ENCODE measurements around the gene LRP8. TPM values are rescaled to one million over a fixed set of nuclear protein-coding genes. Genes with fewer than 3 reads are reported as not detected.
A peak's percentile ranks its signal among the peaks of the same experiment; 100 is the strongest.

Gene LRP8
- total and polyA plus RNA-seq, 4 donors: 2.6 to 20.0 (median 9.6) TPM

- no peak overlapping the region for H3K9ac ChIP-seq (ENCODE audit: insufficient read depth in 1 of 2, low read length in 2 of 2)
- H3K9me3 ChIP-seq (ENCODE audit: control insufficient read depth in 4 of 4, insufficient read depth in 3 of 4, low read length in 3 of 4): no peaks in the 10 kb centered on the region
- ATAC-seq (ENCODE audit: insufficient read depth, low FRiP score) (no peak), DNase-seq (peak; percentile 40 to 50 (median 46))
- H3K27ac ChIP-seq (ENCODE audit: low read depth in 1 of 2, low read length in 1 of 2): no peak overlapping the region
- H3K4me1 ChIP-seq (ENCODE audit: control insufficient read depth in 5 of 5, insufficient read depth in 5 of 5, low read length in 5 of 5): peaks cover 0 to 15% (median 0%) of the 10 kb centered on the region in 5 donors
- H3K36me3 ChIP-seq (ENCODE audit: control insufficient read depth in 4 of 4, insufficient read depth in 4 of 4, low read length in 4 of 4): no peaks in the 10 kb centered on the region
- H3K27me3 ChIP-seq (ENCODE audit: control insufficient read depth in 3 of 3, insufficient read depth in 3 of 3, low read length in 2 of 3): peaks cover 0 to 4% (median 0%) of the 10 kb centered on the region in 3 donors
- no peak for TF ChIP-seq CTCF (IDR thresholded peaks at IDR 0.05; ENCODE audit: control extremely low read depth, extremely low read depth)
- H3K4me3 ChIP-seq: no peak overlapping the region
- WGBS, 2 donors: 68 to 85% methylated on average over 14 of the region's 14 CpGs
Measured at GRCh38 chr1:53376041-53376461, 48.2 kb upstream of the LRP8 start.

GRCh38 chr1:53375440-53375839 lies 47.6 kb upstream of the LRP8 start:
- H3K27ac ChIP-seq (ENCODE audit: low read depth in 1 of 2, low read length in 1 of 2): no peak overlapping the region
- TF ChIP-seq CTCF (IDR thresholded peaks at IDR 0.05; ENCODE audit: control extremely low read depth, extremely low read depth): no peak
- ATAC-seq (ENCODE audit: insufficient read depth, low FRiP score) (no peak), DNase-seq (peak; percentile 43 to 59 (median 53))
- no peaks in the 10 kb centered on the region for H3K36me3 ChIP-seq (ENCODE audit: control insufficient read depth in 4 of 4, insufficient read depth in 4 of 4, low read length in 4 of 4)
- H3K9me3 ChIP-seq (ENCODE audit: control insufficient read depth in 4 of 4, insufficient read depth in 3 of 4, low read length in 3 of 4): no peaks in the 10 kb centered on the region
- 77 to 84% methylated on average over 13 of the region's 13 CpGs for WGBS, 2 donors
- H3K9ac ChIP-seq (ENCODE audit: insufficient read depth in 1 of 2, low read length in 2 of 2): no peak overlapping the region
- H3K4me1 ChIP-seq (ENCODE audit: control insufficient read depth in 5 of 5, insufficient read depth in 5 of 5, low read length in 5 of 5): peaks cover 0 to 15% (median 0%) of the 10 kb centered on the region in 5 donors
- H3K27me3 ChIP-seq (ENCODE audit: control insufficient read depth in 3 of 3, insufficient read depth in 3 of 3, low read length in 2 of 3): peaks cover 0 to 4% (median 0%) of the 10 kb centered on the region in 3 donors
- H3K4me3 ChIP-seq: no peak overlapping the region

- Histone ChIP-seq H3K9ac (ENCODE audit: insufficient read depth in 1 of 2, low read length in 2 of 2) (no peak overlapping the region), H3K4me3 (no peak overlapping the region), H3K36me3 (ENCODE audit: control insufficient read depth in 4 of 4, insufficient read depth in 4 of 4, low read length in 4 of 4) (no peaks in the 10 kb centered on the region), H3K27me3 (ENCODE audit: control insufficient read depth in 3 of 3, insufficient read depth in 3 of 3, low read length in 2 of 3) (no peaks in the 10 kb centered on the region), H3K27ac (ENCODE audit: low read depth in 1 of 2, low read length in 1 of 2) (no peak overlapping the region), H3K4me1 (ENCODE audit: control insufficient read depth in 5 of 5, insufficient read depth in 5 of 5, low read length in 5 of 5) (peaks cover 0 to 19% (median 0%) of the 10 kb centered on the region in 5 donors), H3K9me3 (ENCODE audit: control insufficient read depth in 4 of 4, insufficient read depth in 3 of 4, low read length in 3 of 4) (peaks cover 0 to 2% (median 0%) of the 10 kb centered on the region in 4 donors)
- ATAC-seq (ENCODE audit: insufficient read depth, low FRiP score): no peak
- DNase-seq: no peak
- WGBS, 2 donors: 93 to 97% methylated on average over 11 of the region's 11 CpGs
- TF ChIP-seq CTCF (IDR thresholded peaks at IDR 0.05; ENCODE audit: control extremely low read depth, extremely low read depth): no peak
Measured at GRCh38 chr1:53373246-53373645, 45.4 kb upstream of the LRP8 start.

DNA sequence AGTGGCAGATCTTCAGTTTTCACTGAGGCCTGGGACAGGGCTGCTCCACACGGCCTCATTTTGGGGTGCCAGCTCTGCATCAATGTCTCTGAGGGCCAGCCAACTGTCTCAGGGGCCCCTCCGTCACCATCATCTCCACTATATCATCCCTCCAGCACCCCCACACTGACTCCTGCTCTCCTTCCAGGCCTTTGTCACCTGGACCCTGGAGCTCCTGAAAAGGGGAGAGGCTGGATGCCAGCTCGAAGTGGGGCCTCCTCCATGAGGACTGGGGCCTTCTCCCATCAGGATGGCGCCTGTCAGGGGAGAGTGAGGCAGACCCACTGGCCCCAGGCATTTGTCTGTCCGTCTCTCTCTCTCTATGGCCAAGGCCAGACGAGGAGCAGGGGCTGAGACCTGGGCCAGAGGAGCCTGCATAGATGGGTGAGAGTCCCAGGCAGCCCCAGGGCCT lies 44.7 kb upstream of the LRP8 start:
- H3K4me3 ChIP-seq: no peak overlapping the region
- 90 to 100% methylated on average over 6 of the region's 6 CpGs for WGBS, 2 donors

More for the DNA sequence above, 44.7 kb upstream of the LRP8 start:
- no peak overlapping the region for H3K9ac ChIP-seq (ENCODE audit: insufficient read depth in 1 of 2, low read length in 2 of 2)
- H3K4me1 ChIP-seq (ENCODE audit: control insufficient read depth in 5 of 5, insufficient read depth in 5 of 5, low read length in 5 of 5): peaks cover 0 to 22% (median 0%) of the 10 kb centered on the region in 5 donors
- peaks cover 0 to 2% (median 0%) of the 10 kb centered on the region in 4 donors for H3K9me3 ChIP-seq (ENCODE audit: control insufficient read depth in 4 of 4, insufficient read depth in 3 of 4, low read length in 3 of 4)
- TF ChIP-seq CTCF (IDR thresholded peaks at IDR 0.05; ENCODE audit: control extremely low read depth, extremely low read depth): no peak
- H3K27me3 ChIP-seq (ENCODE audit: control insufficient read depth in 3 of 3, insufficient read depth in 3 of 3, low read length in 2 of 3): no peaks in the 10 kb centered on the region
- H3K27ac ChIP-seq (ENCODE audit: low read depth in 1 of 2, low read length in 1 of 2): no peak overlapping the region
- no peaks in the 10 kb centered on the region for H3K36me3 ChIP-seq (ENCODE audit: control insufficient read depth in 4 of 4, insufficient read depth in 4 of 4, low read length in 4 of 4)
- ATAC-seq (ENCODE audit: insufficient read depth, low FRiP score) (no peak), DNase-seq (no peak)
